HepG2 (cell line): ENCODE data around the gene PSMD4. TPM values are rescaled to one million over a fixed set of nuclear protein-coding genes. Genes with fewer than 3 reads are reported as not detected.

Source experiments
- ELF1 ChIP-seq: sonication (generic); formaldehyde crosslinking; IDR thresholded peaks from 2 replicates; pipeline ENCODE4 v1.4.0; 2020; ENCODE audit warnings: missing genetic modification reagents
- PAX8 ChIP-seq: sonication (generic); formaldehyde crosslinking; IDR thresholded peaks from 2 replicates; pipeline ENCODE4 v1.8.0; 2022; ENCODE audit warnings: mild to moderate bottlenecking, missing genetic modification reagents, borderline replicate concordance
- PLRG1 ChIP-seq: fragments of 450-650 bp; conservative IDR thresholded peaks from 2 replicates; pipeline ENCODE4 v1.6.1; 2016
- THYN1 ChIP-seq: sonication (generic); formaldehyde crosslinking; IDR thresholded peaks from 2 replicates; pipeline ENCODE4 v1.8.1; 2023; ENCODE audit warnings: low read depth, mild to moderate bottlenecking, moderate library complexity, missing genetic modification reagents, borderline replicate concordance
- ZFP36L2 ChIP-seq: sonication (generic); formaldehyde crosslinking; IDR thresholded peaks from 2 replicates; pipeline ENCODE4 v1.4.0; 2020; ENCODE audit warnings: missing genetic modification reagents
- ZNF121 ChIP-seq: sonication (generic); formaldehyde crosslinking; IDR thresholded peaks from 2 replicates; pipeline ENCODE4 v1.5.0; 2020; ENCODE audit warnings: mild to moderate bottlenecking, missing genetic modification reagents
- ZNF225 ChIP-seq: sonication (generic); formaldehyde crosslinking; IDR thresholded peaks from 2 replicates; pipeline ENCODE4 v1.4.0; 2020; ENCODE audit warnings: mild to moderate bottlenecking, missing genetic modification reagents
- ZNF230 ChIP-seq: sonication (generic); formaldehyde crosslinking; IDR thresholded peaks from 2 replicates; pipeline ENCODE4 v1.4.0; 2020; ENCODE audit warnings: mild to moderate bottlenecking, missing genetic modification reagents
- ZNF333 ChIP-seq: sonication (generic); formaldehyde crosslinking; IDR thresholded peaks from 2 replicates; pipeline ENCODE4 v1.4.0; 2020; ENCODE audit warnings: mild to moderate bottlenecking, missing genetic modification reagents, borderline replicate concordance
- ZNF816 ChIP-seq: sonication (generic); formaldehyde crosslinking; IDR thresholded peaks from 2 replicates; pipeline ENCODE4 v1.8.0; 2022; ENCODE audit warnings: missing genetic modification reagents, mild to moderate bottlenecking, borderline replicate concordance
- polyA plus RNA-seq, 8 experiments: library from polyadenylated mRNA; depleted of rRNA in 3 of 8; stranded (reverse) in 7 of 8; unstranded in 1 of 8; fragments of >200 nt; fragmentation: Illumina TruSeq in 4 of 8; extraction: Trizol in 4 of 8; gene quantifications; 2 replicates each; pipeline versions ENCODE4 v1.2.1 to v1.2.3, GENCODE V29; 2011 to 2016; ENCODE audit warnings: low read depth in 4 of 8, missing spikeins in 1 of 8, mixed read lengths in 1 of 8; ENCODE audit not compliant: insufficient read depth in 1 of 8
- total RNA-seq, 5 experiments: library from RNA; depleted of rRNA; stranded (reverse); fragments of >200 nt; fragmentation: Illumina TruSeq; extraction: Trizol; gene quantifications; 2 replicates each; pipeline ENCODE4 v1.2.3, GENCODE V29; 2016; ENCODE audit warnings: low read depth in 1 of 5
- TF ChIP-seq, protein P1 (sequence below): sonication (generic); formaldehyde crosslinking; IDR thresholded peaks from 2 replicates; pipeline ENCODE4 v1.4.0; 2020; ENCODE audit warnings: missing genetic modification reagents, borderline replicate concordance
- TF ChIP-seq, protein P2 (sequence below): sonication (generic); formaldehyde crosslinking; IDR thresholded peaks from 2 replicates; pipeline ENCODE4 v1.4.0; 2020; ENCODE audit warnings: mild to moderate bottlenecking, missing genetic modification reagents, borderline replicate concordance
- TF ChIP-seq, protein P3 (sequence below): sonication (generic); formaldehyde crosslinking; IDR thresholded peaks from 2 replicates; pipeline ENCODE4 v1.5.0; 2020; ENCODE audit warnings: missing genetic modification reagents
- TF ChIP-seq, protein P4 (sequence below): sonication (generic); formaldehyde crosslinking; IDR thresholded peaks from 2 replicates; pipeline ENCODE4 v1.4.0; 2020; ENCODE audit warnings: missing genetic modification reagents, borderline replicate concordance
- TF ChIP-seq, protein P5 (sequence below): IDR thresholded peaks from 2 replicates; pipeline ENCODE4 v1.6.1; 2012; ENCODE audit warnings: low read depth, low read length, improper control_type of control experiment

Gene PSMD4
- total and polyA plus RNA-seq, 2 of the 13 experiments (the other 11 are each of a cell fraction or from before 2014, with no cell fraction given), result 194 to 243 TPM

DNA sequence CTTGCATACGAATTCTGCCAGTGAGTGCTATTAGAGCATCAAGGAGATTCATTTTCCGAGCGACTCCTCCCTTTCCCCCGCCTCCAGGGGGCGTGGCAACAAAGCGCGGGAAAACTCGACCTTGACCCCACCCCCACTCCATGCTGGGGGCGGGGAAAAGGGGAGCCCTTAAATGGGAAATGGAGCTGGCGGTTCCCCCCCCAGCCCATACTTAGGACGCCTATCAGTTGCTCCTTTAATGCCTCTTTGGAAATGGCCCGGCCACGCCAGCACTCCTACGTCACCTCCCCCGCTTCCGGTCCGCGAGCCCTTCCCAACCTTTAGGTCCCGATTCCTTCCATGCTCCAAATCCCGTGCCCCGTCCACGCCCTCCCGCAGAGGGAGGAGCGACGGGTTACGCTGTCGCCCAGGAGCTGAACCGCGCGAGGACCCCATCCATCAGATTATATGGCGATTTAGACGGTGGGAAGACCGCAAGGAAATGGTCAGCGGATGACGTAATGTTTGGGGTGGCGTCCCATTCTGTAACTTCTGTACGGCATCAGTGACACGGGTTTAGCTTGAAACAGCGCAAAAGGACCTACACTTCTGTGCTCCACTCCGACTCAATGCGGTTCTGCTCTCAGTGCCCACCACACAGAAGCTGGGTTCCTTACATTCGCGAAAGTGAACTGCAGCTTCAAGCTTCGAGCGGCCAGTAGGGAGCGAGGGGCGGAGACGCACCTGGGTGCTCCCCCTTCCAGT, 26.9 kb downstream of the PSMD4 start (continued):
- TF ChIP-seq, protein P1, sequence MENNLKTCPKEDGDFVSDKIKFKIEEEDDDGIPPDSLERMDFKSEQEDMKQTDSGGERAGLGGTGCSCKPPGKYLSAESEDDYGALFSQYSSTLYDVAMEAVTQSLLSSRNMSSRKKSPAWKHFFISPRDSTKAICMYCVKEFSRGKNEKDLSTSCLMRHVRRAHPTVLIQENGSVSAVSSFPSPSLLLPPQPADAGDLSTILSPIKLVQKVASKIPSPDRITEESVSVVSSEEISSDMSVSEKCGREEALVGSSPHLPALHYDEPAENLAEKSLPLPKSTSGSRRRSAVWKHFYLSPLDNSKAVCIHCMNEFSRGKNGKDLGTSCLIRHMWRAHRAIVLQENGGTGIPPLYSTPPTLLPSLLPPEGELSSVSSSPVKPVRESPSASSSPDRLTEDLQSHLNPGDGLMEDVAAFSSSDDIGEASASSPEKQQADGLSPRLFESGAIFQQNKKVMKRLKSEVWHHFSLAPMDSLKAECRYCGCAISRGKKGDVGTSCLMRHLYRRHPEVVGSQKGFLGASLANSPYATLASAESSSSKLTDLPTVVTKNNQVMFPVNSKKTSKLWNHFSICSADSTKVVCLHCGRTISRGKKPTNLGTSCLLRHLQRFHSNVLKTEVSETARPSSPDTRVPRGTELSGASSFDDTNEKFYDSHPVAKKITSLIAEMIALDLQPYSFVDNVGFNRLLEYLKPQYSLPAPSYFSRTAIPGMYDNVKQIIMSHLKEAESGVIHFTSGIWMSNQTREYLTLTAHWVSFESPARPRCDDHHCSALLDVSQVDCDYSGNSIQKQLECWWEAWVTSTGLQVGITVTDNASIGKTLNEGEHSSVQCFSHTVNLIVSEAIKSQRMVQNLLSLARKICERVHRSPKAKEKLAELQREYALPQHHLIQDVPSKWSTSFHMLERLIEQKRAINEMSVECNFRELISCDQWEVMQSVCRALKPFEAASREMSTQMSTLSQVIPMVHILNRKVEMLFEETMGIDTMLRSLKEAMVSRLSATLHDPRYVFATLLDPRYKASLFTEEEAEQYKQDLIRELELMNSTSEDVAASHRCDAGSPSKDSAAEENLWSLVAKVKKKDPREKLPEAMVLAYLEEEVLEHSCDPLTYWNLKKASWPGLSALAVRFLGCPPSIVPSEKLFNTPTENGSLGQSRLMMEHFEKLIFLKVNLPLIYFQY, result peak; percentile 18; the same call in 1 of the 2 replicates
- no peak for TF ChIP-seq PAX8 (CRISPR knock-in tag)
- TF ChIP-seq, protein P2, sequence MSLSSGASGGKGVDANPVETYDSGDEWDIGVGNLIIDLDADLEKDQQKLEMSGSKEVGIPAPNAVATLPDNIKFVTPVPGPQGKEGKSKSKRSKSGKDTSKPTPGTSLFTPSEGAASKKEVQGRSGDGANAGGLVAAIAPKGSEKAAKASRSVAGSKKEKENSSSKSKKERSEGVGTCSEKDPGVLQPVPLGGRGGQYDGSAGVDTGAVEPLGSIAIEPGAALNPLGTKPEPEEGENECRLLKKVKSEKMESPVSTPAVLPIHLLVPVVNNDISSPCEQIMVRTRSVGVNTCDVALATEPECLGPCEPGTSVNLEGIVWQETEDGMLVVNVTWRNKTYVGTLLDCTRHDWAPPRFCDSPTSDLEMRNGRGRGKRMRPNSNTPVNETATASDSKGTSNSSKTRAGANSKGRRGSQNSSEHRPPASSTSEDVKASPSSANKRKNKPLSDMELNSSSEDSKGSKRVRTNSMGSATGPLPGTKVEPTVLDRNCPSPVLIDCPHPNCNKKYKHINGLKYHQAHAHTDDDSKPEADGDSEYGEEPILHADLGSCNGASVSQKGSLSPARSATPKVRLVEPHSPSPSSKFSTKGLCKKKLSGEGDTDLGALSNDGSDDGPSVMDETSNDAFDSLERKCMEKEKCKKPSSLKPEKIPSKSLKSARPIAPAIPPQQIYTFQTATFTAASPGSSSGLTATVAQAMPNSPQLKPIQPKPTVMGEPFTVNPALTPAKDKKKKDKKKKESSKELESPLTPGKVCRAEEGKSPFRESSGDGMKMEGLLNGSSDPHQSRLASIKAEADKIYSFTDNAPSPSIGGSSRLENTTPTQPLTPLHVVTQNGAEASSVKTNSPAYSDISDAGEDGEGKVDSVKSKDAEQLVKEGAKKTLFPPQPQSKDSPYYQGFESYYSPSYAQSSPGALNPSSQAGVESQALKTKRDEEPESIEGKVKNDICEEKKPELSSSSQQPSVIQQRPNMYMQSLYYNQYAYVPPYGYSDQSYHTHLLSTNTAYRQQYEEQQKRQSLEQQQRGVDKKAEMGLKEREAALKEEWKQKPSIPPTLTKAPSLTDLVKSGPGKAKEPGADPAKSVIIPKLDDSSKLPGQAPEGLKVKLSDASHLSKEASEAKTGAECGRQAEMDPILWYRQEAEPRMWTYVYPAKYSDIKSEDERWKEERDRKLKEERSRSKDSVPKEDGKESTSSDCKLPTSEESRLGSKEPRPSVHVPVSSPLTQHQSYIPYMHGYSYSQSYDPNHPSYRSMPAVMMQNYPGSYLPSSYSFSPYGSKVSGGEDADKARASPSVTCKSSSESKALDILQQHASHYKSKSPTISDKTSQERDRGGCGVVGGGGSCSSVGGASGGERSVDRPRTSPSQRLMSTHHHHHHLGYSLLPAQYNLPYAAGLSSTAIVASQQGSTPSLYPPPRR (CRISPR knock-in tag), result peak; percentile 59; the same call in 1 of the 2 replicates
- TF ChIP-seq ZFP36L2 (CRISPR knock-in tag), result no peak
- TF ChIP-seq ELF1 (CRISPR knock-in tag), result peak; percentile 78
- 0 out of 2 replicates have a peak, but pooled peaks have one; percentile 7 for TF ChIP-seq ZNF333 (CRISPR knock-in tag)
- TF ChIP-seq ZNF225 (CRISPR knock-in tag), result peak; percentile 89
- TF ChIP-seq, protein P3, sequence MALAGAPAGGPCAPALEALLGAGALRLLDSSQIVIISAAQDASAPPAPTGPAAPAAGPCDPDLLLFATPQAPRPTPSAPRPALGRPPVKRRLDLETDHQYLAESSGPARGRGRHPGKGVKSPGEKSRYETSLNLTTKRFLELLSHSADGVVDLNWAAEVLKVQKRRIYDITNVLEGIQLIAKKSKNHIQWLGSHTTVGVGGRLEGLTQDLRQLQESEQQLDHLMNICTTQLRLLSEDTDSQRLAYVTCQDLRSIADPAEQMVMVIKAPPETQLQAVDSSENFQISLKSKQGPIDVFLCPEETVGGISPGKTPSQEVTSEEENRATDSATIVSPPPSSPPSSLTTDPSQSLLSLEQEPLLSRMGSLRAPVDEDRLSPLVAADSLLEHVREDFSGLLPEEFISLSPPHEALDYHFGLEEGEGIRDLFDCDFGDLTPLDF (CRISPR knock-in tag), result peak; percentile 96
- TF ChIP-seq, protein P4, sequence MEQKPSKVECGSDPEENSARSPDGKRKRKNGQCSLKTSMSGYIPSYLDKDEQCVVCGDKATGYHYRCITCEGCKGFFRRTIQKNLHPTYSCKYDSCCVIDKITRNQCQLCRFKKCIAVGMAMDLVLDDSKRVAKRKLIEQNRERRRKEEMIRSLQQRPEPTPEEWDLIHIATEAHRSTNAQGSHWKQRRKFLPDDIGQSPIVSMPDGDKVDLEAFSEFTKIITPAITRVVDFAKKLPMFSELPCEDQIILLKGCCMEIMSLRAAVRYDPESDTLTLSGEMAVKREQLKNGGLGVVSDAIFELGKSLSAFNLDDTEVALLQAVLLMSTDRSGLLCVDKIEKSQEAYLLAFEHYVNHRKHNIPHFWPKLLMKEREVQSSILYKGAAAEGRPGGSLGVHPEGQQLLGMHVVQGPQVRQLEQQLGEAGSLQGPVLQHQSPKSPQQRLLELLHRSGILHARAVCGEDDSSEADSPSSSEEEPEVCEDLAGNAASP, result peak; percentile 51; the same call in 1 of the 2 replicates
- no peak for TF ChIP-seq THYN1
- peak; percentile 6; the same call in 1 of the 2 replicates for TF ChIP-seq ZNF816 (CRISPR knock-in tag)
- TF ChIP-seq, protein P5, sequence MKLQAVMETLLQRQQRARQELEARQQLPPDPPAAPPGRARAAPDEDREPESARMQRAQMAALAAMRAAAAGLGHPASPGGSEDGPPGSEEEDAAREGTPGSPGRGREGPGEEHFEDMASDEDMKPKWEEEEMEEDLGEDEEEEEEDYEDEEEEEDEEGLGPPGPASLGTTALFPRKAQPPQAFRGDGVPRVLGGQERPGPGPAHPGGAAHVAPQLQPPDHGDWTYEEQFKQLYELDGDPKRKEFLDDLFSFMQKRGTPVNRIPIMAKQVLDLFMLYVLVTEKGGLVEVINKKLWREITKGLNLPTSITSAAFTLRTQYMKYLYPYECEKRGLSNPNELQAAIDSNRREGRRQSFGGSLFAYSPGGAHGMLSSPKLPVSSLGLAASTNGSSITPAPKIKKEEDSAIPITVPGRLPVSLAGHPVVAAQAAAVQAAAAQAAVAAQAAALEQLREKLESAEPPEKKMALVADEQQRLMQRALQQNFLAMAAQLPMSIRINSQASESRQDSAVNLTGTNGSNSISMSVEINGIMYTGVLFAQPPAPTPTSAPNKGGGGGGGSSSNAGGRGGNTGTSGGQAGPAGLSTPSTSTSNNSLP, result peak; percentile 12
- peak; percentile 76; the same call in 1 of the 2 replicates for TF ChIP-seq ZNF230 (CRISPR knock-in tag)
- TF ChIP-seq PLRG1, result no peak
- no peak for TF ChIP-seq ZNF121 (CRISPR knock-in tag)
